Fibroblast of skin of scalp (primary cell): ENCODE results near the gene SORCS1. TPM values are rescaled to one million over a fixed set of nuclear protein-coding genes. Genes with fewer than 3 reads are reported as not detected.

Experiments
- DNase-seq: peaks from one replicate; pipeline ENCODE4 v3.0.0-alpha.2; 2013
- polyA plus RNA-seq, 2 experiments: library from polyadenylated mRNA; unstranded; fragments of 120-200 nt; gene quantifications; one replicate each; pipeline ENCODE4 v1.2.1, GENCODE V29; 2013; ENCODE audit not compliant: insufficient read length in 2 of 2

Gene SORCS1
- 0.06 TPM for polyA plus RNA-seq (2013, experiment 1 of 2; ENCODE audit: insufficient read length)
- polyA plus RNA-seq (2013, experiment 2 of 2; ENCODE audit: insufficient read length) = 0.18 TPM

GRCh38 chr10:107163881-107164861 is at the start of gene SORCS1:
Gene SORCS1, minus strand, starts transcription at chr10:107164706.
- peak; percentile 4 for DNase-seq

GRCh38 chr10:107214261-107214660 is 49.8 kb upstream of the SORCS1 start:
- no peak for DNase-seq

- no peak for DNase-seq
Observed at GRCh38 chr10:107213861-107214260, 49.4 kb upstream of the SORCS1 start.

GRCh38 chr10:107206833-107207232 is 42.3 kb upstream of the SORCS1 start:
- no peak for DNase-seq

- DNase-seq = no peak
Observed at GRCh38 chr10:107169516-107169915, 5.0 kb upstream of the SORCS1 start.

GRCh38 chr10:107168738-107169137 is 4.2 kb upstream of the SORCS1 start:
- no peak for DNase-seq

- no peak for DNase-seq
Observed at GRCh38 chr10:107166403-107166802, 1.9 kb upstream of the SORCS1 start.

GRCh38 chr10:107164992-107165391 is 486 bp upstream of the SORCS1 start:
- DNase-seq = no peak

GRCh38 chr10:107163076-107163855 is 1.2 kb downstream of the SORCS1 start:
- no peak for DNase-seq

GRCh38 chr10:107160866-107161265 is 3.6 kb downstream of the SORCS1 start:
- no peak for DNase-seq

GRCh38 chr10:107159871-107160270 is 4.6 kb downstream of the SORCS1 start:
- no peak for DNase-seq

- DNase-seq = no peak
Observed at GRCh38 chr10:107157071-107157470, 7.4 kb downstream of the SORCS1 start.

GRCh38 chr10:107152087-107152486 is 12.4 kb downstream of the SORCS1 start:
- DNase-seq = no peak

GRCh38 chr10:107148906-107149305 is 15.6 kb downstream of the SORCS1 start:
- no peak for DNase-seq

GRCh38 chr10:107144490-107144889 is 20.0 kb downstream of the SORCS1 start:
- no peak for DNase-seq

- DNase-seq = no peak
Observed at GRCh38 chr10:107141524-107142061, 22.9 kb downstream of the SORCS1 start.

GRCh38 chr10:107139237-107139636 is 25.3 kb downstream of the SORCS1 start:
- no peak for DNase-seq

- DNase-seq = no peak
Observed at GRCh38 chr10:107133656-107134055, 30.9 kb downstream of the SORCS1 start.

- no peak for DNase-seq
Observed at GRCh38 chr10:107129000-107129399, 35.5 kb downstream of the SORCS1 start.

GRCh38 chr10:107126512-107127065 is 37.9 kb downstream of the SORCS1 start:
- no peak for DNase-seq

GRCh38 chr10:107122703-107123102 is 41.8 kb downstream of the SORCS1 start:
- no peak for DNase-seq

GRCh38 chr10:107118866-107119265 is 45.6 kb downstream of the SORCS1 start:
- DNase-seq = no peak
